Suppressor macrophage treated with lipopolysaccharide for 4 hours (primary cell): ENCODE measurements around the gene ZNF622.

ENCODE experiments used
- DNase-seq: peaks from one replicate; pipeline ENCODE4 v3.0.0-alpha.2; 2020

The ZNF622 gene

GRCh38 chr5:16465544-16466432, at the start of gene ZNF622:
TSS of gene ZNF622 (minus strand) at chr5:16465800. CDS start at chr5:16465665, 135 bp downstream.
- peak; percentile 94 for DNase-seq

GRCh38 chr5:16510098-16510497, 44.5 kb upstream of the ZNF622 start:
- no peak for DNase-seq

GRCh38 chr5:16508730-16509531, 43.3 kb upstream of the ZNF622 start:
- peak; percentile 29 for DNase-seq

GRCh38 chr5:16507716-16508115, 42.1 kb upstream of the ZNF622 start:
- no peak for DNase-seq

- no peak for DNase-seq
Measured at GRCh38 chr5:16505904-16506303, 40.3 kb upstream of the ZNF622 start.

- no peak for DNase-seq
Measured at GRCh38 chr5:16505140-16505891, 39.7 kb upstream of the ZNF622 start.

GRCh38 chr5:16504571-16504970, 39.0 kb upstream of the ZNF622 start:
- DNase-seq, result no peak

GRCh38 chr5:16502866-16503265, 37.3 kb upstream of the ZNF622 start:
- no peak for DNase-seq

- DNase-seq, result no peak
Measured at GRCh38 chr5:16500024-16500423, 34.4 kb upstream of the ZNF622 start.

- DNase-seq, result no peak
Measured at GRCh38 chr5:16497546-16497945, 31.9 kb upstream of the ZNF622 start.

- no peak for DNase-seq
Measured at GRCh38 chr5:16493261-16493660, 27.7 kb upstream of the ZNF622 start.

GRCh38 chr5:16492398-16493140, 27.0 kb upstream of the ZNF622 start:
- DNase-seq, result no peak

- DNase-seq, result no peak
Measured at GRCh38 chr5:16490911-16491310, 25.3 kb upstream of the ZNF622 start.

- peak; percentile 38 for DNase-seq
Measured at GRCh38 chr5:16489322-16489791, 23.8 kb upstream of the ZNF622 start.

- no peak for DNase-seq
Measured at GRCh38 chr5:16487456-16487855, 21.9 kb upstream of the ZNF622 start.

GRCh38 chr5:16486711-16487111, 21.1 kb upstream of the ZNF622 start:
- DNase-seq, result no peak

- DNase-seq, result no peak
Measured at GRCh38 chr5:16485656-16486055, 20.1 kb upstream of the ZNF622 start.

GRCh38 chr5:16484081-16484480, 18.5 kb upstream of the ZNF622 start:
- no peak for DNase-seq

GRCh38 chr5:16483361-16483760, 17.8 kb upstream of the ZNF622 start:
- no peak for DNase-seq

GRCh38 chr5:16482891-16483290, 17.3 kb upstream of the ZNF622 start:
- DNase-seq, result no peak

- DNase-seq, result no peak
Measured at GRCh38 chr5:16480821-16481538, 15.4 kb upstream of the ZNF622 start.

GRCh38 chr5:16480144-16480543, 14.5 kb upstream of the ZNF622 start:
- DNase-seq, result no peak
